Breast epithelium (tissue), 3 donors: ENCODE results near the gene ARRDC2.

ENCODE experiments used
- POLR2A ChIP-seq: fragments of 450-650 bp; IDR thresholded peaks from one replicate; pipeline ENCODE4 v1.6.1; 2016; ENCODE audit warnings: antibody characterized with exemption, mild to moderate bottlenecking, moderate library complexity
- POLR2AphosphoS5 ChIP-seq, 3 donors: sonication (generic); formaldehyde crosslinking; IDR thresholded peaks; one replicate each; pipeline ENCODE4 v1.6.1; 2017; ENCODE audit warnings: antibody characterized with exemption in 3 of 3
- TF ChIP-seq, protein P1 (sequence below), 3 donors: fragments of 450-650 bp; IDR thresholded peaks; one replicate each; pipeline ENCODE4 v1.5.1; 2016 to 2017; ENCODE audit warnings: antibody characterized with exemption in 3 of 3, mild to moderate bottlenecking in 3 of 3, moderate library complexity in 3 of 3

DNA sequence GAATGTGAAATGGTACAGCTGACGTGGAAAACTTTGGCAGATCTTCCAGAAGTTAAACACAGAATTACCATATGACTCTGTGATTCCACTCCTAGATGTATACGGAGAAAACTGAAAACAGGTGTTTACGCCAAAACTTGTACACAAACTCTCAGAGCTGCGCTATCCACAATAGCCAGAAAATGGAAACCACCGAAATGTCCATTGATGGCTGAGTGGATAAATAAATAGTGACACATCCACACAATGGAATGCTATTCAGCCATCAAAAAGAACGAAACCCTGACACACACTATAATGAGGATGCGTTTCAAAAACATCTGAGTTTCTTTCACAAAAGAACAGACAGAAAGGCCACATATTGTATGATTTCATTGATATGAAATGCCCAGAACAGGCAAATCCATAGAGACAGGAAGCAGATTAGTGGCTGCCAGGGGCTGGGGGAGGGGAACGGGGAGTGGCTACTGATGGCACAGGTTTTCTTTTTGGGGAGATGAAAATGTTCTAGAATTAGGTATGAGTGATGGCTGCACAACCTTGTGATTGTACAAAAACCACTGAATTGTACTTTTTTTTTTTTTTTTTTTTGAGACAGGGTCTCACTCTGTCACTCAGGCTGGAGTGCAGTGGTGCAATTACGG, 45.7 kb downstream of the ARRDC2 start:
- TF ChIP-seq, protein P1, sequence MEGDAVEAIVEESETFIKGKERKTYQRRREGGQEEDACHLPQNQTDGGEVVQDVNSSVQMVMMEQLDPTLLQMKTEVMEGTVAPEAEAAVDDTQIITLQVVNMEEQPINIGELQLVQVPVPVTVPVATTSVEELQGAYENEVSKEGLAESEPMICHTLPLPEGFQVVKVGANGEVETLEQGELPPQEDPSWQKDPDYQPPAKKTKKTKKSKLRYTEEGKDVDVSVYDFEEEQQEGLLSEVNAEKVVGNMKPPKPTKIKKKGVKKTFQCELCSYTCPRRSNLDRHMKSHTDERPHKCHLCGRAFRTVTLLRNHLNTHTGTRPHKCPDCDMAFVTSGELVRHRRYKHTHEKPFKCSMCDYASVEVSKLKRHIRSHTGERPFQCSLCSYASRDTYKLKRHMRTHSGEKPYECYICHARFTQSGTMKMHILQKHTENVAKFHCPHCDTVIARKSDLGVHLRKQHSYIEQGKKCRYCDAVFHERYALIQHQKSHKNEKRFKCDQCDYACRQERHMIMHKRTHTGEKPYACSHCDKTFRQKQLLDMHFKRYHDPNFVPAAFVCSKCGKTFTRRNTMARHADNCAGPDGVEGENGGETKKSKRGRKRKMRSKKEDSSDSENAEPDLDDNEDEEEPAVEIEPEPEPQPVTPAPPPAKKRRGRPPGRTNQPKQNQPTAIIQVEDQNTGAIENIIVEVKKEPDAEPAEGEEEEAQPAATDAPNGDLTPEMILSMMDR (IDR thresholded peaks at IDR 0.05), result no peak
- TF ChIP-seq POLR2A, result no peak
- TF ChIP-seq POLR2AphosphoS5 (IDR thresholded peaks at IDR 0.05), result no peak
